Neural crest cell (in vitro differentiated cells): ENCODE measurements around the gene COLEC11. TPM values are rescaled to one million over a fixed set of nuclear protein-coding genes. Genes with fewer than 3 reads are reported as not detected.

Source experiments
- DNase-seq: peaks from one replicate; pipeline ENCODE4 v3.0.0; 2021; ENCODE audit warnings: low read depth, mixed read lengths, low spot score
- H3K27ac Mint-ChIP-seq: one replicate; pipeline ENCODE4 v1.8.0; 2021; ENCODE audit warnings: mild to moderate bottlenecking, mixed read lengths; ENCODE audit not compliant: unreplicated experiment
- H3K27me3 Mint-ChIP-seq: 2 replicates; pipeline ENCODE4 v1.8.0; 2021; ENCODE audit warnings: low read depth, mild to moderate bottlenecking, mixed read lengths
- H3K36me3 Mint-ChIP-seq: 2 replicates; pipeline ENCODE4 v1.8.0; 2021; ENCODE audit warnings: low read depth, mild to moderate bottlenecking, mixed read lengths
- H3K4me1 Mint-ChIP-seq: 2 replicates; pipeline ENCODE4 v1.8.0; 2021; ENCODE audit warnings: mixed read lengths
- H3K4me3 Mint-ChIP-seq: one replicate; pipeline ENCODE4 v1.8.0; 2021; ENCODE audit warnings: mild to moderate bottlenecking, mixed read lengths
- H3K9me3 Mint-ChIP-seq: 2 replicates; pipeline ENCODE4 v1.8.0; 2021; ENCODE audit warnings: mixed read lengths
- total RNA-seq: library from RNA; stranded (reverse); gene quantifications from 2 replicates; pipeline ENCODE4 v1.2.1, GENCODE V29; 2021
- TF ChIP-seq, protein P1 (sequence below): fragments of 200-600 bp; sonication (generic); conservative IDR thresholded peaks from 2 replicates; pipeline ENCODE4 v1.5.0; 2021; ENCODE audit warnings: antibody characterized with exemption, mild to moderate bottlenecking

The COLEC11 gene
- total RNA-seq, 1 donor from 2014 or later: not detected

GRCh38 chr2:3587021-3587420 is 7.9 kb upstream of the COLEC11 start:
- Mint-ChIP-seq H3K4me1 (no peaks in the 10 kb centered on the region), H3K4me3 (no peak overlapping the region), H3K9me3 (no peaks in the 10 kb centered on the region), H3K27me3 (no peaks in the 10 kb centered on the region), H3K36me3 (peaks cover 19% of the 10 kb centered on the region), H3K27ac (no peak overlapping the region)
- no peak for DNase-seq
- TF ChIP-seq, protein P1, sequence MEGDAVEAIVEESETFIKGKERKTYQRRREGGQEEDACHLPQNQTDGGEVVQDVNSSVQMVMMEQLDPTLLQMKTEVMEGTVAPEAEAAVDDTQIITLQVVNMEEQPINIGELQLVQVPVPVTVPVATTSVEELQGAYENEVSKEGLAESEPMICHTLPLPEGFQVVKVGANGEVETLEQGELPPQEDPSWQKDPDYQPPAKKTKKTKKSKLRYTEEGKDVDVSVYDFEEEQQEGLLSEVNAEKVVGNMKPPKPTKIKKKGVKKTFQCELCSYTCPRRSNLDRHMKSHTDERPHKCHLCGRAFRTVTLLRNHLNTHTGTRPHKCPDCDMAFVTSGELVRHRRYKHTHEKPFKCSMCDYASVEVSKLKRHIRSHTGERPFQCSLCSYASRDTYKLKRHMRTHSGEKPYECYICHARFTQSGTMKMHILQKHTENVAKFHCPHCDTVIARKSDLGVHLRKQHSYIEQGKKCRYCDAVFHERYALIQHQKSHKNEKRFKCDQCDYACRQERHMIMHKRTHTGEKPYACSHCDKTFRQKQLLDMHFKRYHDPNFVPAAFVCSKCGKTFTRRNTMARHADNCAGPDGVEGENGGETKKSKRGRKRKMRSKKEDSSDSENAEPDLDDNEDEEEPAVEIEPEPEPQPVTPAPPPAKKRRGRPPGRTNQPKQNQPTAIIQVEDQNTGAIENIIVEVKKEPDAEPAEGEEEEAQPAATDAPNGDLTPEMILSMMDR: no peak

GRCh38 chr2:3587432-3587831 is 7.5 kb upstream of the COLEC11 start:
- H3K4me3 Mint-ChIP-seq: no peak overlapping the region
- no peak for DNase-seq
- no peak overlapping the region for H3K27ac Mint-ChIP-seq
- no peaks in the 10 kb centered on the region for H3K4me1 Mint-ChIP-seq
- H3K9me3 Mint-ChIP-seq: no peaks in the 10 kb centered on the region
- no peaks in the 10 kb centered on the region for H3K27me3 Mint-ChIP-seq
- peaks cover 19% of the 10 kb centered on the region for H3K36me3 Mint-ChIP-seq
- TF ChIP-seq, protein P1: no peak

DNA sequence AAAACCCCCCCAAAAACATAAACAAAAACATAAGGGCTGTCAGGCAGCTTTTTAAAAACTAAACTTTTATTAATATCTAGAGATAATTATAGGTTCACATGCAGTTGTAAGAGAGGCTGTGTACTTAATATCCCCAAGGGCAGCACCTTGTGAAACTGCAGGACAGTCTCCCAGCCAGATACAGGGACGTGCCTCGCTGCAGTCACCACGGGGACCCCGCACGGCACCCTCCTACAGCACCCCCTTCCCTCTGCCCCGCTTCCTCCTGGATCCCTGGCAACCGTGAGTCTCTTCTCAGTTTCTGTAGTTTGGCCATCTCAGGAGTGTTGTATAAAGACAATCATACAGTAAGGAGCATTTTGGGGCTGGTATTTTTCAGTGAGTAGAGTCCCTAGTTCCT is 6.8 kb upstream of the COLEC11 start:
- Mint-ChIP-seq H3K9me3 (no peaks in the 10 kb centered on the region), H3K4me1 (no peaks in the 10 kb centered on the region), H3K27ac (no peak overlapping the region), H3K4me3 (no peak overlapping the region), H3K27me3 (no peaks in the 10 kb centered on the region), H3K36me3 (peaks cover 21% of the 10 kb centered on the region)
- TF ChIP-seq, protein P1: no peak
- no peak for DNase-seq

DNA sequence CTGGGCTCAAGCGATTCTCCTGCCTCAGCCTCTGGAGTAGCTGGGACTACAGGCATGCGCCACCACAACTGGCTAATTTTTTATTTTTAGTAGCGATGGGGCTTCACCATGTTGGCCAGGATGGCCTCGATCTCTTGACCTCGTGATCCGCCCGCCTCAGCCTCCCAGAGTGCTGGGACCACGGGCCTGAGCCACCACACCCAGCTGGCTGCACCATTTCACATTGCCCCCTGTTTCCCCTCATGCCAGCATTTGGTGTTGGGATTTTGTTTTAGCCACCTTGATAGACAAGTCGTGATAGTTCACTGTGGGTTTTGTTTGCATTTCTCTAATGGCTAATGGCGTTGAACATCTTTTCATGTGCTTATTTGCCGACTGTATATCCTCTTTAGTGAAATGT is 5.8 kb upstream of the COLEC11 start:
- Mint-ChIP-seq H3K27ac (no peak overlapping the region), H3K4me1 (no peaks in the 10 kb centered on the region), H3K9me3 (no peaks in the 10 kb centered on the region), H3K36me3 (peaks cover 24% of the 10 kb centered on the region), H3K27me3 (no peaks in the 10 kb centered on the region), H3K4me3 (no peak overlapping the region)
- no peak for DNase-seq
- TF ChIP-seq, protein P1: no peak

DNA sequence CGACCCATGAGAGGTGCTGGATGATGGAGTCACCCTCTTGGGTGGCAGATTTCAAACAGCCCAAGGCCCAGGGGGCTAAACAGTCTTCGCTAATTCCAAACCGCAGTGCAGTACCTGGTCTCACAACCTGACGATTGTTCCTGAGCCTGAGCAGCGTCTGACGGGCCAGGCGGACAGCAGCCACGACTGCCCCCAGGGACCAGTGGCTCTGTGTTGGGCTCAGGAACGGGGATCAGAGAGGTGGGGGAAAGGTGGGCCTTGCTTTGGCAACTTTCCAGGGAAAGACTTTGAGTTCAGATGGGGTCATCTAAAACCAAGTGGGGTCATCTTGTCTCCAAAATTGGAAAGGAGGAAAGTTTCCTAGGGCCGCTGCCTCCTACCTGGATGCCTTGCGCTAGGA is 492 bp downstream of the COLEC11 start:
- Mint-ChIP-seq H3K27ac (no peak overlapping the region), H3K4me1 (peaks cover 9% of the 10 kb centered on the region), H3K4me3 (no peak overlapping the region), H3K9me3 (no peaks in the 10 kb centered on the region), H3K27me3 (no peaks in the 10 kb centered on the region), H3K36me3 (peaks cover 9% of the 10 kb centered on the region)
- TF ChIP-seq, protein P1: no peak
- DNase-seq: no peak

DNA sequence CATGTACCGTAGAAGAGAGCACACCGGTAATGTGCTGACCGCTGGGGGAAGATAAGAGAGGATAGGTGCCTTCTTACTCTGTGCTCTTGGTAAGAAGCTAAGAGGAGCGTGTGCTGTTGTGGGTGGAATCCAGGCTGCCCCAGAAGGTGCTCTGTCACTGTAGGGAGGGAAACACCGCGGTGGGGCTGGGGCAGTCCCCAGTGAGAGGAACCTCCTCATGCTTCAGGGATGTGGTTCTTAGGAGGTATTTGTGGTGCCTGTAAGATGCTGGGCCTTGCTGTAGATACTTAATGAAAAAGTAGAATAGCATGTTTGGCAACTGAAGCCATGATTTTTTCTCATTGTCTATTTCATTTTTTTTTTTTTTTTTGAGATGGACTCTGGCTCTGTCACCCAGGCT is 1.1 kb downstream of the COLEC11 start:
- Mint-ChIP-seq H3K27ac (no peak overlapping the region), H3K4me1 (peaks cover 9% of the 10 kb centered on the region), H3K9me3 (no peaks in the 10 kb centered on the region), H3K4me3 (no peak overlapping the region), H3K36me3 (peaks cover 9% of the 10 kb centered on the region), H3K27me3 (no peaks in the 10 kb centered on the region)
- TF ChIP-seq, protein P1: no peak
- no peak for DNase-seq
